ENCODE results near the gene IFT52.

DNA sequence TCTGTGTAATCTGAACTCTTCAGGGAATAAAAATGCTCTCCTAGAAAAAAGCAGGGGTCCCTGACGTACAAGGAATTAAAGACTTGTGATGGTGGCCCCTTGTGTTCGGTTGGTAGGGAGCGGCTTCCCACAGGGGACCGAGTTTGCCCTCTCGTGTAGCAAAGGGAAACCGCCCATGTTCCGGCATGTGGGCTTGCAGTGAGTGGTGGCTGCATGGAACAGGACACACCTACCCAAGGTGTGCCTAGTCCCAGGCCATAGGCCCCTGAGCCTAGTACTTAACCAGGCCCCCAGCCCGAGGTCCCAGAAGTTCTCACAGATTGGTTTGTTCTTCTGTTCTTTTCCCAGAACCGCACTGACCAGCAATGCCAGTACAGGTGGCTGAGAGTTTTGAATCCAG is 91.7 kb downstream of the IFT52 start:
- TF ChIP-seq, protein P1, sequence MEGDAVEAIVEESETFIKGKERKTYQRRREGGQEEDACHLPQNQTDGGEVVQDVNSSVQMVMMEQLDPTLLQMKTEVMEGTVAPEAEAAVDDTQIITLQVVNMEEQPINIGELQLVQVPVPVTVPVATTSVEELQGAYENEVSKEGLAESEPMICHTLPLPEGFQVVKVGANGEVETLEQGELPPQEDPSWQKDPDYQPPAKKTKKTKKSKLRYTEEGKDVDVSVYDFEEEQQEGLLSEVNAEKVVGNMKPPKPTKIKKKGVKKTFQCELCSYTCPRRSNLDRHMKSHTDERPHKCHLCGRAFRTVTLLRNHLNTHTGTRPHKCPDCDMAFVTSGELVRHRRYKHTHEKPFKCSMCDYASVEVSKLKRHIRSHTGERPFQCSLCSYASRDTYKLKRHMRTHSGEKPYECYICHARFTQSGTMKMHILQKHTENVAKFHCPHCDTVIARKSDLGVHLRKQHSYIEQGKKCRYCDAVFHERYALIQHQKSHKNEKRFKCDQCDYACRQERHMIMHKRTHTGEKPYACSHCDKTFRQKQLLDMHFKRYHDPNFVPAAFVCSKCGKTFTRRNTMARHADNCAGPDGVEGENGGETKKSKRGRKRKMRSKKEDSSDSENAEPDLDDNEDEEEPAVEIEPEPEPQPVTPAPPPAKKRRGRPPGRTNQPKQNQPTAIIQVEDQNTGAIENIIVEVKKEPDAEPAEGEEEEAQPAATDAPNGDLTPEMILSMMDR (conservative IDR thresholded peaks at IDR 0.05 in 1 of 2, IDR thresholded peaks at IDR 0.05 in 1 of 2; ENCODE audit: extremely low read depth in 1 of 2, insufficient read depth in 1 of 2, low read depth in 1 of 2, low read length in 2 of 2) = no peak
- TF ChIP-seq EZH2 (IDR thresholded peaks at IDR 0.05; ENCODE audit: borderline replicate concordance, low read length) = no peak

Data from mammary epithelial cell (primary cell).